Right ventricle myocardium superior (tissue), 1 donor: ENCODE data around the gene LIMK2. TPM values are rescaled to one million over a fixed set of nuclear protein-coding genes. Genes with fewer than 3 reads are reported as not detected.
"Not testable (repeated sequence)": the region's sequence is repeated elsewhere in the genome, so short reads cannot be mapped to it uniquely, and the experiment has no call there.

Experiments
- ATAC-seq: fragments of 200-7000 bp; cut with Tn5 transposase; one replicate; pipeline ENCODE4 v1.9.1; 2020; ENCODE audit warnings: mild to moderate bottlenecking; ENCODE audit not compliant: poor library complexity
- DNase-seq: peaks from one replicate; pipeline ENCODE4 v3.0.0-alpha.2; 2020
- intact Hi-C: fragments of 100-400 bp; cut with DNase I; formaldehyde crosslinking; loops from one replicate; pipeline ENCODE4 v1.11.2; 2022
- total RNA-seq: library from RNA; stranded (reverse); fragmentation: NEBNext Ultra II Directional; extraction: Animal tissue kit (Norgen Biotek cat#: 25700); gene quantifications from one replicate; pipeline ENCODE4 v1.2.1, GENCODE V29; 2021
- donor health status: DM: no; HTN: yes; CAD: no; lungs with severe emphysema.

Gene LIMK2
- total RNA-seq, 1 donor from 2014 or later, result 8.5 TPM

GRCh38 chr22:31302006-31302405 is 89.9 kb downstream of the LIMK2 start:
- DNase-seq, result no peak
- ATAC-seq, result no peak
- intact Hi-C loops, result no loop called here

GRCh38 chr22:31302537-31302936 is 90.4 kb downstream of the LIMK2 start:
- DNase-seq, result no peak
- intact Hi-C loops, result no loop called here
- ATAC-seq, result no peak

- ATAC-seq, result no peak
- intact Hi-C loops, result no loop called here
- DNase-seq, result no peak
These were observed 93.1 kb downstream of the LIMK2 start for GRCh38 chr22:31305194-31305593.

GRCh38 chr22:31308181-31308580 is 96.1 kb downstream of the LIMK2 start:
- ATAC-seq, result no peak
- intact Hi-C loops, result no loop called here
- DNase-seq, result no peak

- intact Hi-C loops, result no loop called here
- DNase-seq (peak; percentile 55), ATAC-seq (peak; percentile 95)
These were observed 101.5 kb downstream of the LIMK2 start for GRCh38 chr22:31313366-31314147.

- ATAC-seq, intact Hi-C loops, DNase-seq: not testable (repeated sequence)
These were observed 102.1 kb downstream of the LIMK2 start for GRCh38 chr22:31314220-31314619.

GRCh38 chr22:31321421-31321820 is 109.3 kb downstream of the LIMK2 start:
- intact Hi-C loops, result no loop called here
- no peak for ATAC-seq
- no peak for DNase-seq

GRCh38 chr22:31323578-31324550 is 111.8 kb downstream of the LIMK2 start:
- ATAC-seq (no peak), DNase-seq (no peak)
- intact Hi-C loops, result no loop called here

- intact Hi-C loops, result no loop called here
- DNase-seq (no peak), ATAC-seq (no peak)
These were observed 114.8 kb downstream of the LIMK2 start for GRCh38 chr22:31326877-31327276.

GRCh38 chr22:31327806-31328543 is 115.9 kb downstream of the LIMK2 start:
- peak; percentile 64 for ATAC-seq
- DNase-seq, result no peak
- intact Hi-C loops, result no loop called here

GRCh38 chr22:31328544-31328960 is 116.5 kb downstream of the LIMK2 start:
- intact Hi-C loops, result no loop called here
- ATAC-seq (no peak), DNase-seq (no peak)

GRCh38 chr22:31329029-31329428 is 116.9 kb downstream of the LIMK2 start:
- intact Hi-C loops, result no loop called here
- ATAC-seq (no peak), DNase-seq (no peak)

Other genes with a start within 250 kb of the LIMK2 start
- gene MORC2, start 243.5 kb upstream of the LIMK2 start, total RNA-seq, result 20.1 TPM
- 30.9 TPM for gene TUG1, start 243.0 kb upstream of the LIMK2 start, total RNA-seq
- 256 TPM for gene SMTN, start 131.0 kb upstream of the LIMK2 start, total RNA-seq
- gene SELENOM, start 104.7 kb upstream of the LIMK2 start, total RNA-seq, result 43.4 TPM
- gene INPP5J, start 89.3 kb upstream of the LIMK2 start, total RNA-seq, result 15.4 TPM
- gene PLA2G3, start 71.8 kb upstream of the LIMK2 start, total RNA-seq, result not detected
- gene RNF185, start 52.1 kb upstream of the LIMK2 start, total RNA-seq, result 17.7 TPM
- 10.4 TPM for gene PIK3IP1, start 80.2 kb downstream of the LIMK2 start, total RNA-seq
- 9.9 TPM for gene PATZ1, start 134.0 kb downstream of the LIMK2 start, total RNA-seq
- 60.6 TPM for gene DRG1, start 187.3 kb downstream of the LIMK2 start, total RNA-seq